GM18858 (cell line): ENCODE data around the gene RPL14.
"Not testable (repeated sequence)": the region's sequence is repeated elsewhere in the genome, so short reads cannot be mapped to it uniquely, and the experiment has no call there.

ENCODE experiments used
- ATAC-seq: cut with Tn5 transposase; IDR thresholded peaks from one replicate; pipeline ENCODE4 v1.9.1; 2021; ENCODE audit not compliant: unreplicated experiment

Gene RPL14

GRCh38 chr3:40456940-40457823 is at the start of gene RPL14:
Gene RPL14 (plus strand): TSS chr3:40457339. CDS start chr3:40457472, 133 bp downstream.
- peak; percentile 52 for ATAC-seq

GRCh38 chr3:40407611-40408010 is 49.5 kb upstream of the RPL14 start:
- no peak for ATAC-seq

- no peak for ATAC-seq
These were observed 42.9 kb upstream of the RPL14 start for GRCh38 chr3:40414270-40414669.

GRCh38 chr3:40417845-40418543 is 39.1 kb upstream of the RPL14 start:
- ATAC-seq = no peak

GRCh38 chr3:40422861-40423260 is 34.3 kb upstream of the RPL14 start:
- ATAC-seq = no peak

- ATAC-seq = no peak
These were observed 30.0 kb upstream of the RPL14 start for GRCh38 chr3:40427045-40427669.

GRCh38 chr3:40432793-40433192 is 24.3 kb upstream of the RPL14 start:
- ATAC-seq = no peak

- ATAC-seq = no peak
These were observed 19.2 kb upstream of the RPL14 start for GRCh38 chr3:40437889-40438288.

- no peak for ATAC-seq
These were observed 12.1 kb upstream of the RPL14 start for GRCh38 chr3:40445062-40445461.

- ATAC-seq = no peak
These were observed 11.3 kb upstream of the RPL14 start for GRCh38 chr3:40445880-40446279.

GRCh38 chr3:40450438-40450837 is 6.7 kb upstream of the RPL14 start:
- no peak for ATAC-seq

- ATAC-seq = no peak
These were observed 5.6 kb upstream of the RPL14 start for GRCh38 chr3:40451551-40451950.

- no peak for ATAC-seq
These were observed 5.1 kb upstream of the RPL14 start for GRCh38 chr3:40452057-40452456.

GRCh38 chr3:40452562-40452875 is 4.6 kb upstream of the RPL14 start:
- ATAC-seq = no peak

- peak; percentile 87 for ATAC-seq
These were observed 4.0 kb upstream of the RPL14 start for GRCh38 chr3:40452876-40453730.

- no peak for ATAC-seq
These were observed 3.2 kb upstream of the RPL14 start for GRCh38 chr3:40453933-40454332.

- ATAC-seq = no peak
These were observed 1.8 kb upstream of the RPL14 start for GRCh38 chr3:40455328-40455727.

GRCh38 chr3:40456279-40456939 is 730 bp upstream of the RPL14 start:
- no peak for ATAC-seq

GRCh38 chr3:40458473-40458872 is 1.3 kb downstream of the RPL14 start:
- no peak for ATAC-seq

GRCh38 chr3:40460481-40460880 is 3.3 kb downstream of the RPL14 start:
- ATAC-seq = not testable (repeated sequence)
